Activated naive CD8-positive, alpha-beta T cell treated with anti-CD3 and anti-CD28 coated beads for 36 hours (primary cell): ENCODE measurements around the gene ZSCAN30. TPM values are rescaled to one million over a fixed set of nuclear protein-coding genes. Genes with fewer than 3 reads are reported as not detected.
"Not testable (repeated sequence)": the region's sequence is repeated elsewhere in the genome, so short reads cannot be mapped to it uniquely, and the experiment has no call there.

Experiments used
- DNase-seq: peaks from one replicate; pipeline ENCODE4 v3.0.0; 2021
- H3K27ac Mint-ChIP-seq: one replicate; pipeline ENCODE4 v1.8.0; 2022; ENCODE audit warnings: mild to moderate bottlenecking, moderate library complexity, mixed read lengths
- H3K27me3 Mint-ChIP-seq: one replicate; pipeline ENCODE4 v1.8.0; 2022; ENCODE audit warnings: mild to moderate bottlenecking, mixed read lengths
- H3K36me3 Mint-ChIP-seq: one replicate; pipeline ENCODE4 v1.8.0; 2021; ENCODE audit warnings: mild to moderate bottlenecking, mixed read lengths
- H3K4me1 Mint-ChIP-seq: one replicate; pipeline ENCODE4 v1.8.0; 2021; ENCODE audit warnings: mixed read lengths
- H3K4me3 Mint-ChIP-seq: one replicate; pipeline ENCODE4 v1.8.0; 2022; ENCODE audit warnings: mild to moderate bottlenecking, moderate library complexity, mixed read lengths
- H3K9me3 Mint-ChIP-seq: one replicate; pipeline ENCODE4 v1.8.0; 2022; ENCODE audit warnings: mixed read lengths
- total RNA-seq, 2 experiments: library from RNA; stranded (reverse); gene quantifications; one replicate each; pipeline ENCODE4 v1.2.3, GENCODE V29; 2021

Gene ZSCAN30
- total RNA-seq, 2 experiments from 2014 or later: 11.9 to 12.0 TPM

GRCh38 chr18:35223797-35224196 is 66.2 kb downstream of the ZSCAN30 start:
- no peaks in the 10 kb centered on the region for H3K4me1 Mint-ChIP-seq
- no peak for DNase-seq
- no peaks in the 10 kb centered on the region for H3K9me3 Mint-ChIP-seq
- no peak overlapping the region for H3K4me3 Mint-ChIP-seq
- no peak overlapping the region for H3K27ac Mint-ChIP-seq
- no peaks in the 10 kb centered on the region for H3K27me3 Mint-ChIP-seq
- no peaks in the 10 kb centered on the region for H3K36me3 Mint-ChIP-seq

DNA sequence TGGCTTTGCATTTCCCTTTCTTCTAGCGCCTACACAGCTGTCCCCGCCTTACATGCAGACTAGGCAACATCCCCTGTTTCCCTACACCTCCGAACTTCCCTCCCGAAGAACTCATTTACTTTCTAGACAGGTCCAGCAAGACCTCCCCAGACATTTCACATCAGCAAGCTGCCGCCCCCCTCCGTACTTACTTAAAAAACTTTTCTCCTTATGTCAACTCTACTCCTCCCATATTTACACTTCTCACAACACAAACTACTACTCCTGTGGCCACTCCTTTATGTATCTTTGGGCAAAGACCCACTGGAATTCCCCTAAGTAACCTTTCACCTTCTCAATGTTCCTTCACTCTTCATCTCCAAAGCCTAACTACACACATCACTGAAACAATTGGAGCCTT is 69.6 kb downstream of the ZSCAN30 start:
- Mint-ChIP-seq H3K27ac (no peak overlapping the region), H3K36me3 (no peaks in the 10 kb centered on the region), H3K4me3 (no peak overlapping the region), H3K9me3 (no peaks in the 10 kb centered on the region), H3K4me1 (no peaks in the 10 kb centered on the region), H3K27me3 (no peaks in the 10 kb centered on the region)
- no peak for DNase-seq

- H3K4me3 Mint-ChIP-seq, H3K9me3 Mint-ChIP-seq, H3K27ac Mint-ChIP-seq, DNase-seq, H3K4me1 Mint-ChIP-seq, H3K27me3 Mint-ChIP-seq, H3K36me3 Mint-ChIP-seq: not testable (repeated sequence)
Observed at GRCh38 chr18:35219331-35219730, 70.7 kb downstream of the ZSCAN30 start.

GRCh38 chr18:35216611-35217010 is 73.4 kb downstream of the ZSCAN30 start:
- H3K36me3 Mint-ChIP-seq, H3K4me1 Mint-ChIP-seq, H3K4me3 Mint-ChIP-seq, H3K27me3 Mint-ChIP-seq, H3K9me3 Mint-ChIP-seq, H3K27ac Mint-ChIP-seq, DNase-seq: not testable (repeated sequence)

- H3K4me1 Mint-ChIP-seq: no peaks in the 10 kb centered on the region
- H3K36me3 Mint-ChIP-seq: no peaks in the 10 kb centered on the region
- H3K27ac Mint-ChIP-seq: no peak overlapping the region
- H3K9me3 Mint-ChIP-seq: peaks cover 2% of the 10 kb centered on the region
- DNase-seq: no peak
- no peaks in the 10 kb centered on the region for H3K27me3 Mint-ChIP-seq
- H3K4me3 Mint-ChIP-seq: no peak overlapping the region
Observed at GRCh38 chr18:35215026-35215425, 75.0 kb downstream of the ZSCAN30 start.

- not testable (repeated sequence) for H3K36me3 Mint-ChIP-seq, H3K27me3 Mint-ChIP-seq, H3K4me1 Mint-ChIP-seq, H3K4me3 Mint-ChIP-seq, H3K27ac Mint-ChIP-seq, DNase-seq
- H3K9me3 Mint-ChIP-seq: peaks cover 12% of the 10 kb centered on the region
Observed at GRCh38 chr18:35205746-35206458, 84.1 kb downstream of the ZSCAN30 start.

- Mint-ChIP-seq H3K27me3 (no peaks in the 10 kb centered on the region), H3K36me3 (peaks cover 5% of the 10 kb centered on the region), H3K27ac (no peak overlapping the region), H3K4me1 (no peaks in the 10 kb centered on the region), H3K4me3 (no peak overlapping the region), H3K9me3 (peaks cover 12% of the 10 kb centered on the region)
- DNase-seq: no peak
Observed at GRCh38 chr18:35205199-35205712, 84.8 kb downstream of the ZSCAN30 start.

- no peaks in the 10 kb centered on the region for H3K4me1 Mint-ChIP-seq
- no peak overlapping the region for H3K27ac Mint-ChIP-seq
- H3K27me3 Mint-ChIP-seq: no peaks in the 10 kb centered on the region
- H3K9me3 Mint-ChIP-seq: peaks cover 12% of the 10 kb centered on the region
- H3K36me3 Mint-ChIP-seq: peaks cover 5% of the 10 kb centered on the region
- no peak for DNase-seq
- H3K4me3 Mint-ChIP-seq: no peak overlapping the region
Observed at GRCh38 chr18:35203067-35203466, 87.0 kb downstream of the ZSCAN30 start.

GRCh38 chr18:35201256-35201931 is 88.6 kb downstream of the ZSCAN30 start:
- peaks cover 5% of the 10 kb centered on the region for H3K36me3 Mint-ChIP-seq
- no peaks in the 10 kb centered on the region for H3K27me3 Mint-ChIP-seq
- H3K4me3 Mint-ChIP-seq: no peak overlapping the region
- H3K27ac Mint-ChIP-seq: no peak overlapping the region
- H3K9me3 Mint-ChIP-seq: peaks cover 12% of the 10 kb centered on the region
- no peaks in the 10 kb centered on the region for H3K4me1 Mint-ChIP-seq
- DNase-seq: no peak

Other genes starting within 250 kb of the ZSCAN30 start
- gene MAPRE2, start 248.8 kb downstream of the ZSCAN30 start, total RNA-seq: 10 to 100 TPM; 70.1 to 74.0 TPM
- gene ZNF397, start 49.2 kb downstream of the ZSCAN30 start, total RNA-seq: 10 to 100 TPM; 12.6 to 13.2 TPM
- gene ZNF24, start 54.2 kb upstream of the ZSCAN30 start, total RNA-seq: 10 to 100 TPM; 48.8 to 49.2 TPM
- under 1 TPM; 0.92 to 0.99 TPM for gene ZNF396, start 87.1 kb upstream of the ZSCAN30 start, total RNA-seq
- gene INO80C, start 207.7 kb upstream of the ZSCAN30 start, total RNA-seq: 10 to 100 TPM; 38.4 to 39.4 TPM